Mesothelial cell of epicardium (in vitro differentiated cells): ENCODE measurements around the gene CREG2. TPM values are rescaled to one million over a fixed set of nuclear protein-coding genes. Genes with fewer than 3 reads are reported as not detected.

Experiments
- DNase-seq, 2 experiments: peaks; one replicate each; pipeline ENCODE4 v3.0.0; 2021; ENCODE audit warnings: low spot score in 2 of 2; ENCODE audit not compliant: unreplicated experiment in 2 of 2
- H3K27ac Mint-ChIP-seq: 2 replicates; pipeline ENCODE4 v1.8.0; 2021; ENCODE audit warnings: mixed read lengths
- H3K27me3 Mint-ChIP-seq: 2 replicates; pipeline ENCODE4 v1.8.0; 2021; ENCODE audit warnings: low read depth, mixed read lengths
- H3K36me3 Mint-ChIP-seq: 2 replicates; pipeline ENCODE4 v1.8.0; 2021; ENCODE audit warnings: mixed read lengths
- H3K4me1 Mint-ChIP-seq: 2 replicates; pipeline ENCODE4 v1.8.0; 2021; ENCODE audit warnings: mixed read lengths
- H3K4me3 Mint-ChIP-seq: 2 replicates; pipeline ENCODE4 v1.8.0; 2021; ENCODE audit warnings: mild to moderate bottlenecking, moderate library complexity, mixed read lengths
- H3K9me3 Mint-ChIP-seq: 2 replicates; pipeline ENCODE4 v1.8.0; 2021; ENCODE audit warnings: mixed read lengths
- CTCF ChIP-seq: fragments of 200-600 bp; sonication (generic); IDR thresholded peaks from one replicate; pipeline ENCODE4 v1.5.0; 2021; ENCODE audit warnings: antibody characterized with exemption; ENCODE audit not compliant: unreplicated experiment
- total RNA-seq: library from RNA; stranded (reverse); gene quantifications from 3 replicates; pipeline ENCODE4 v1.2.1, GENCODE V29; 2021

CREG2 gene
- total RNA-seq, 1 donor from 2014 or later, result 0.42 TPM

GRCh38 chr2:101396316-101396717, 9.0 kb upstream of the CREG2 start:
- no peak for DNase-seq
- Mint-ChIP-seq H3K4me3 (no peak overlapping the region), H3K4me1 (peaks cover 5% of the 10 kb centered on the region), H3K27me3 (peaks cover 40% of the 10 kb centered on the region), H3K27ac (no peak overlapping the region), H3K9me3 (no peaks in the 10 kb centered on the region), H3K36me3 (no peaks in the 10 kb centered on the region)
- no peak for TF ChIP-seq CTCF

GRCh38 chr2:101395545-101396315, 8.4 kb upstream of the CREG2 start:
- H3K27ac Mint-ChIP-seq, result no peak overlapping the region
- peaks cover 5% of the 10 kb centered on the region for H3K4me1 Mint-ChIP-seq
- no peak overlapping the region for H3K4me3 Mint-ChIP-seq
- no peak for DNase-seq
- H3K36me3 Mint-ChIP-seq, result no peaks in the 10 kb centered on the region
- no peaks in the 10 kb centered on the region for H3K9me3 Mint-ChIP-seq
- TF ChIP-seq CTCF, result no peak
- H3K27me3 Mint-ChIP-seq, result peaks cover 40% of the 10 kb centered on the region

DNA sequence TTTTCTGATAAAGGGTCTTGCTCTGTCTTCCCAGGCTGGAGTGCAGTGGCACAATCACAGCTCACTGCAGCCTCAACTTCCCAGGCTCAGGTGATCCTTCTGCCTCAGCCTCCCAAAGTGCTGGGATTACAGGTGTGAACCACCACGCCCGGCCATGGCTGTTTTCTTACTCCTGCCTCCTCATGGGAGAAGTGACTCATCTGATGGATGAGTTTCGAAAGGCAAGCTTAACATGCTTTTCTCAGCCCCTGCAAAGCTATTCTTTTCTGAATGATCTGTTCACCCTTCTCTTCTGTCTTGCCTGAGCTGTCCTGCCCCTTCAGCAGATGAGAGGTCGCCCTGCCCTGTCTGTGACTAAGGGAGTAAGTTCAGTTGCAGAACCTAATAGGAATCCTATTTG, 929 bp upstream of the CREG2 start:
- no peak for DNase-seq
- Mint-ChIP-seq H3K4me1 (peaks cover 6% of the 10 kb centered on the region), H3K4me3 (peak overlapping the region; percentile 56), H3K27ac (no peak overlapping the region), H3K9me3 (no peaks in the 10 kb centered on the region), H3K36me3 (no peaks in the 10 kb centered on the region), H3K27me3 (peaks cover 66% of the 10 kb centered on the region)
- no peak for TF ChIP-seq CTCF

- DNase-seq, result no peak
- H3K9me3 Mint-ChIP-seq, result no peaks in the 10 kb centered on the region
- peak overlapping the region; percentile 62 for H3K4me3 Mint-ChIP-seq
- no peaks in the 10 kb centered on the region for H3K36me3 Mint-ChIP-seq
- no peak overlapping the region for H3K27ac Mint-ChIP-seq
- H3K27me3 Mint-ChIP-seq, result peaks cover 74% of the 10 kb centered on the region
- H3K4me1 Mint-ChIP-seq, result peaks cover 6% of the 10 kb centered on the region
- no peak for TF ChIP-seq CTCF
These were observed 628 bp downstream of the CREG2 start for GRCh38 chr2:101386599-101387150.

DNA sequence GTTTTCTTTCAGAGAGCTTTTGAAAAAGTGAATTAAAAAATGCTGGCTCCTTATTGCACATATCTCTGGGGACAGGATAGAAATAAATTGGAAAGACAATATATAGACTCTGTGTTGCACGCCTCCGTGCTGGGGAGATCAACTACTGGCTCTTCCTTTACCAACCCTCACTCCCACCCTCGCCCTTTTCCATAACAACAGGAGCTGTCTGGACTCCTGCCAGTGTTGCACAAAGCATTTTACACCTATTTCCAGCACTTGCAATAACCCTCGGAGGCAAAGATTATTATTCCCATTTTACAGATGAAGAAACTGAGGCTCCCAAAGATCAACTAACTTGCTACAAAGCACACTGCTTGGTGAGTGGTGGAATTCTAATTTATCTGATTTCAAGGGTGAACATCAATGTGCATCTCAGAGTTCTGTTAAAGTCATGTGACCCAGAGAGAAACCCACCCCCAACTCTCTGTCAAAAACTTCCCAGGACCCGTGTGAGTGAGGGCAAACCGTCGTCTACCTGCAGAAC, 4.2 kb downstream of the CREG2 start:
- no peak overlapping the region for H3K27ac Mint-ChIP-seq
- H3K4me1 Mint-ChIP-seq, result peaks cover 6% of the 10 kb centered on the region
- peaks cover 56% of the 10 kb centered on the region for H3K27me3 Mint-ChIP-seq

More for the DNA sequence above, 4.2 kb downstream of the CREG2 start:
- H3K36me3 Mint-ChIP-seq, result no peaks in the 10 kb centered on the region
- no peaks in the 10 kb centered on the region for H3K9me3 Mint-ChIP-seq
- H3K4me3 Mint-ChIP-seq, result no peak overlapping the region
- no peak for TF ChIP-seq CTCF
- DNase-seq, result no peak
